ENCODE data around the gene ACAT2.
"Not testable (repeated sequence)": the region's sequence is repeated elsewhere in the genome, so short reads cannot be mapped to it uniquely, and the experiment has no call there.

ACAT2 gene

DNA sequence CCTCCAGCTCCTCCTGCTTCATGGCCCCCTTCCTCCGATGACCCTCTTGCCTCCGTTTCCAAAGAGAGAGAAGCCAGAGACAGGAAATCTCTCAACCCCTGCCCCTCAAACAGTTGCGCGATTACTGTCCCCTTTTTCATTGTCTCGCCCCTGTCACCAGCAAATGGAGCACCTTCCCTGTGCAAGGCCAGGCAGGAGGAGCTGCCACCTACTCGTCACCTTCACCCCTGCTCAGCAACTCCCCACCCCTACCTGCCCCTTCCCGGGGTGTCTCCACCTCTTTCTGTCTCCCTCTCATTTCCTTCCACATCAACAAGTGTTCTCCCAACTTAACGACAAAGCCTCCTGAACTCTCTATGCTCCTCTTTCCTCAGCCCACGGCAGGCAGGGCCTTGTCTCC lies 51.9 kb downstream of the ACAT2 start:
- DNase-seq (ENCODE audit: low read depth) = no peak
- TF ChIP-seq, protein P1, sequence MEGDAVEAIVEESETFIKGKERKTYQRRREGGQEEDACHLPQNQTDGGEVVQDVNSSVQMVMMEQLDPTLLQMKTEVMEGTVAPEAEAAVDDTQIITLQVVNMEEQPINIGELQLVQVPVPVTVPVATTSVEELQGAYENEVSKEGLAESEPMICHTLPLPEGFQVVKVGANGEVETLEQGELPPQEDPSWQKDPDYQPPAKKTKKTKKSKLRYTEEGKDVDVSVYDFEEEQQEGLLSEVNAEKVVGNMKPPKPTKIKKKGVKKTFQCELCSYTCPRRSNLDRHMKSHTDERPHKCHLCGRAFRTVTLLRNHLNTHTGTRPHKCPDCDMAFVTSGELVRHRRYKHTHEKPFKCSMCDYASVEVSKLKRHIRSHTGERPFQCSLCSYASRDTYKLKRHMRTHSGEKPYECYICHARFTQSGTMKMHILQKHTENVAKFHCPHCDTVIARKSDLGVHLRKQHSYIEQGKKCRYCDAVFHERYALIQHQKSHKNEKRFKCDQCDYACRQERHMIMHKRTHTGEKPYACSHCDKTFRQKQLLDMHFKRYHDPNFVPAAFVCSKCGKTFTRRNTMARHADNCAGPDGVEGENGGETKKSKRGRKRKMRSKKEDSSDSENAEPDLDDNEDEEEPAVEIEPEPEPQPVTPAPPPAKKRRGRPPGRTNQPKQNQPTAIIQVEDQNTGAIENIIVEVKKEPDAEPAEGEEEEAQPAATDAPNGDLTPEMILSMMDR (IDR thresholded peaks at IDR 0.05; ENCODE audit: control insufficient read depth, insufficient read depth, low read depth, low read length, missing control alignments) = no peak
- no peak overlapping the region for H3K4me3 ChIP-seq (ENCODE audit: control insufficient read depth, low read depth, low read length)

GRCh38 chr6:159815410-159815809 lies 53.6 kb downstream of the ACAT2 start:
- DNase-seq (ENCODE audit: low read depth) = no peak
- no peak overlapping the region for H3K4me3 ChIP-seq (ENCODE audit: control insufficient read depth, low read depth, low read length)
- TF ChIP-seq, protein P1 (IDR thresholded peaks at IDR 0.05; ENCODE audit: control insufficient read depth, insufficient read depth, low read depth, low read length, missing control alignments) = no peak

DNA sequence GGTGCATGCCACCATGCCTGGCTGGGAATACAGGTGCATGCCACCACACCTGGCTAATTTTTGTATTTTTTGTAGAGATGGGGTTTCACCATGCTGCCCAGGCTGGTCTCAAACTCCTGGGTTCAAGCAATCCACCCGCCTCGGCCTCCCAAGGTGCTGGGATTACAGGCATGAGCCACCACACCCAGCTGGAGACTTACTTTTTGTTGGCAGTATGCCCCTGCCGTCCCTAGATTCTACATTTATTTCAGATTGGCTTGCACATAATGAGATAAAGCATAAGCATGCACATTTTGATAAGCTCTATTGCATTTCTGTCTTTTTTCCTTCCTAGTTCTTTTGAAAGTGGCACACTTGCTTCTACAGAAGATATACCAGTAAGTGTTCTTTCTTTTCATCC lies 54.9 kb downstream of the ACAT2 start:
- DNase-seq (ENCODE audit: low read depth); H3K4me3 ChIP-seq (ENCODE audit: control insufficient read depth, low read depth, low read length): not testable (repeated sequence)

DNA sequence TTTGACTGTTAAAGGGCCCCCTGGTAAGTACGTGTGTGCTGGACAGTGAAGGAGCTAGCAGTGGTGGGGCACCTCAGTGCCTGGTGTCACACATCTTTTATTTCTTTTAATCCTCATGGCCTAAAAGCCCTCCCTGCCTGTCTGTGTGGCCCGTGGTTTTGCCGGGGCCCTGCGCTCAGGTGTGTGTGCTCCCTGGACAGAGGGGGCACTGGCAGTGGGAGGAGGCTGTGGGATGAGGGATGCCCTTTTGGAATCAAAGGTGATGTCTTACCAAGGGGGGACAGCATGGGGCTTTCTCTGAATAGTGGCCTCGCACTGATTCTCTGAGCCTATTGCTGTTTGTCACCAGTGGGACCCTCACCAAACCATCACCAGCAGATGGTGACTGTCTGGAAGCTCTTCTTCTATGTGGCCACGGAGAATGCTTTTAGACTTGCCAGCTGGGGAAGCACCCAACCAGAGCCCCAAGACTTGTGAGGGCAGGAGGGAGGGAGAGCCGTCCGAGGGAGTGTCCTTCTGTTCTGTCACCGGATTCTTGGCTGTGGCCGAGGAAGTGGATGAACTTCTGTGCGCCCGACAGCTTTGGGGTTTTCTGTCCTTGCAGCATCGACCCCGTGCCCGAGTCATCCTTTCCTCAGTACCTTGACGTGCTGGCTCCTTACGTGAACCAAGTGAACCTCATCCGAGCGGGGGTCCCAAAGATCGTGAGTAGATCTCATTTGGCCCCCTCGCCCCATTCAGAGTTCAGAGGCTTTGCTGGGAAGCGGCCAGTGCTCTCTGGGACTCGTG lies 56.3 kb downstream of the ACAT2 start:
- H3K4me3 ChIP-seq (ENCODE audit: control insufficient read depth, low read depth, low read length) = no peak overlapping the region
- TF ChIP-seq, protein P1 (IDR thresholded peaks at IDR 0.05; ENCODE audit: control insufficient read depth, insufficient read depth, low read depth, low read length, missing control alignments) = no peak
- no peak for DNase-seq (ENCODE audit: low read depth)

GRCh38 chr6:159819098-159819497 lies 57.3 kb downstream of the ACAT2 start:
- TF ChIP-seq, protein P1 (IDR thresholded peaks at IDR 0.05; ENCODE audit: control insufficient read depth, insufficient read depth, low read depth, low read length, missing control alignments) = no peak
- no peak for DNase-seq (ENCODE audit: low read depth)
- H3K4me3 ChIP-seq (ENCODE audit: control insufficient read depth, low read depth, low read length) = no peak overlapping the region

GRCh38 chr6:159819932-159820640 lies 58.2 kb downstream of the ACAT2 start:
- TF ChIP-seq, protein P1 (IDR thresholded peaks at IDR 0.05; ENCODE audit: control insufficient read depth, insufficient read depth, low read depth, low read length, missing control alignments) = no peak
- no peak overlapping the region for H3K4me3 ChIP-seq (ENCODE audit: control insufficient read depth, low read depth, low read length)
- DNase-seq (ENCODE audit: low read depth) = no peak

DNA sequence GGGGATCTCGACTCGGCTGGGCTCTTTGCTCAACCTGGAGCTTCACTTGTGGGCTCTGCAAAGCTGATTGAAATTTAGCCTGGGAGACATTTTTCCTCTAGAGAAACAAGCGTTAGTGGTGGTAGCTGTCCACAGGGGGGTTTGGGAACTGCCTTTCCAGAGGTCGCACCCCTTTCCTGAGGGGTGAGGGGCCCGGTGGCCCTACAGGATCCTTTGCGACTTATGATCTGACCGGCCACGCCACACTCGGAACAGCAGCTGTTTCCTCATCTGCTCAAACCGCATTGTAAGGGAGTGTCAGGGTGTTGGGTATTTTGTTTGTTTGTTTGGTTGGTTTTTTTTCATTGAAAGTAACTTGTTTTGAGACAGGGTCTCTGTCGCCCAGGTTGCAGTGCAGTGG lies 59.3 kb downstream of the ACAT2 start:
- H3K4me3 ChIP-seq (ENCODE audit: control insufficient read depth, low read depth, low read length) = no peak overlapping the region
- TF ChIP-seq, protein P1 (IDR thresholded peaks at IDR 0.05; ENCODE audit: control insufficient read depth, insufficient read depth, low read depth, low read length, missing control alignments) = no peak
- no peak for DNase-seq (ENCODE audit: low read depth)
